Measurements from ENCODE around the gene TXLNA. TPM values are rescaled to one million over a fixed set of nuclear protein-coding genes. Genes with fewer than 3 reads are reported as not detected.

Gene TXLNA
- total RNA-seq, 1 experiment from 2014 or later, result 67.3 TPM

DNA sequence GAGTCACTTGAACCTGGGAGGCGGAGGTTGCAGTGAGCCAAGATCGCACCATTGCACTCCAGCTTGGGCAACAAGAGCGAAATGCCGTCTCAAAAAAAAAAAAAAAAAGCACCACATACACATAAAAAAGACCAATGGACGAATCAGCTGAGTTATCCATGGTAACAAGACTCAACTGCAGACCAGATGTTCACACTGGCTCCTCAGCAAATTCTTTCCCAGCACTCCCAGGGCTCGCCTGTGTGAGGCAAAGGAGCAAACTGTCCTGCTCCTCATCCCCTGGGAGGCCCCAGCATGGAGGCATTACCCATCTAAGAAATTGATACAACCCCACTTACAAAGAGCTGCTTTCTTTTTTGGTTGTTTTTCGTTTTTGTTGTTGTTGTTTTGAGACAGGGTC lies 39.5 kb downstream of the TXLNA start:
- H3K9me3 ChIP-seq (ENCODE audit: control insufficient read depth, low read depth, low read length), result no peaks in the 10 kb centered on the region
- no peaks in the 10 kb centered on the region for H3K27me3 ChIP-seq (ENCODE audit: insufficient read depth, low read length)
- no peak overlapping the region for H4K8ac ChIP-seq (replicated peaks; ENCODE audit: insufficient read length, low read depth, low read length)
- H3K4me3 Mint-ChIP-seq, result no peak overlapping the region
- no peak overlapping the region for H3K27ac Mint-ChIP-seq
- H3K4me2 ChIP-seq (ENCODE audit: insufficient read depth, insufficient read length, low read length), result no peak overlapping the region
- TF ChIP-seq, protein P1, sequence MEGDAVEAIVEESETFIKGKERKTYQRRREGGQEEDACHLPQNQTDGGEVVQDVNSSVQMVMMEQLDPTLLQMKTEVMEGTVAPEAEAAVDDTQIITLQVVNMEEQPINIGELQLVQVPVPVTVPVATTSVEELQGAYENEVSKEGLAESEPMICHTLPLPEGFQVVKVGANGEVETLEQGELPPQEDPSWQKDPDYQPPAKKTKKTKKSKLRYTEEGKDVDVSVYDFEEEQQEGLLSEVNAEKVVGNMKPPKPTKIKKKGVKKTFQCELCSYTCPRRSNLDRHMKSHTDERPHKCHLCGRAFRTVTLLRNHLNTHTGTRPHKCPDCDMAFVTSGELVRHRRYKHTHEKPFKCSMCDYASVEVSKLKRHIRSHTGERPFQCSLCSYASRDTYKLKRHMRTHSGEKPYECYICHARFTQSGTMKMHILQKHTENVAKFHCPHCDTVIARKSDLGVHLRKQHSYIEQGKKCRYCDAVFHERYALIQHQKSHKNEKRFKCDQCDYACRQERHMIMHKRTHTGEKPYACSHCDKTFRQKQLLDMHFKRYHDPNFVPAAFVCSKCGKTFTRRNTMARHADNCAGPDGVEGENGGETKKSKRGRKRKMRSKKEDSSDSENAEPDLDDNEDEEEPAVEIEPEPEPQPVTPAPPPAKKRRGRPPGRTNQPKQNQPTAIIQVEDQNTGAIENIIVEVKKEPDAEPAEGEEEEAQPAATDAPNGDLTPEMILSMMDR (conservative IDR thresholded peaks at IDR 0.05), result no peak
- peaks cover 7% of the 10 kb centered on the region; the same call in 1 of the 2 replicates for H3K4me1 ChIP-seq (ENCODE audit: insufficient read depth, low read length)
- H4K91ac ChIP-seq (ENCODE audit: insufficient read length, low read depth, low read length), result no peak overlapping the region
- H2BK120ac ChIP-seq (ENCODE audit: low read depth, low read length, poor library complexity, severe bottlenecking), result no peak overlapping the region
- no peaks in the 10 kb centered on the region for H3K9me3 Mint-ChIP-seq
- no peak overlapping the region for H2BK12ac ChIP-seq (ENCODE audit: insufficient read length, low read depth, low read length)
- no peak overlapping the region for H3K9ac ChIP-seq (ENCODE audit: extremely low read depth, insufficient read length, low read length)
- no CpG with 5 or more reads among the region's 7 CpGs for WGBS (ENCODE audit: extremely low coverage, insufficient read length, low lambda C conversion rate)
- no peaks in the 10 kb centered on the region for H3K27me3 Mint-ChIP-seq (ENCODE audit: low read depth)
- no peak overlapping the region for H3K14ac ChIP-seq (ENCODE audit: insufficient read depth, low read length)
- H2BK15ac ChIP-seq (ENCODE audit: low read depth, low read length), result no peak overlapping the region
- H4K5ac ChIP-seq (ENCODE audit: insufficient read length, low read depth, low read length), result no peak overlapping the region
- peaks cover 7% of the 10 kb centered on the region for H3K23me2 ChIP-seq (ENCODE audit: insufficient read length, low read depth, low read length, poor library complexity, severe bottlenecking)
- H2BK20ac ChIP-seq (ENCODE audit: low read depth, low read length, poor library complexity, severe bottlenecking), result no peak overlapping the region
- no peak overlapping the region for H3K23ac ChIP-seq (ENCODE audit: insufficient read length, low read depth, low read length)
- H3K4me1 Mint-ChIP-seq, result peaks cover 17 to 25% of the 10 kb centered on the region in 2 experiments
- no peak overlapping the region for H3T11ph ChIP-seq (ENCODE audit: low read length)
- no peak overlapping the region for H2BK5ac ChIP-seq (ENCODE audit: insufficient read length, low read length)
- no peak overlapping the region for H2AFZ ChIP-seq (ENCODE audit: low read length)
- H4K20me1 ChIP-seq (ENCODE audit: control insufficient read depth, insufficient read depth, insufficient read length), result no peaks in the 10 kb centered on the region
- no peak overlapping the region for H3K56ac ChIP-seq (ENCODE audit: insufficient read length, low read depth, low read length)
- DNase-seq, result no peak
- no peak overlapping the region for H3K18ac ChIP-seq (ENCODE audit: insufficient read length, low read depth, low read length)
- H3K79me1 ChIP-seq (ENCODE audit: insufficient read depth, low read depth, low read length, poor library complexity, severe bottlenecking), result no peaks in the 10 kb centered on the region
- H3K4ac ChIP-seq (ENCODE audit: low read depth, low read length), result no peak overlapping the region
- no peak overlapping the region for H3K27ac ChIP-seq (ENCODE audit: insufficient read length, low read depth, low read length)
- H3K79me2 ChIP-seq (ENCODE audit: insufficient read depth, low read length), result peaks cover 3% of the 10 kb centered on the region; the same call in 1 of the 2 replicates
- peaks cover 13 to 49% (median 37%) of the 10 kb centered on the region in 3 experiments for H3K36me3 Mint-ChIP-seq (ENCODE audit: insufficient read depth in 1 of 3, low read depth in 3 of 3)
- no peak overlapping the region for H2AK5ac ChIP-seq (ENCODE audit: insufficient read length, low read length)

Data from H9 (cell line).